ENCODE results near the gene F8A1. TPM values are rescaled to one million over a fixed set of nuclear protein-coding genes. Genes with fewer than 3 reads are reported as not detected.

F8A1 gene
- total RNA-seq, 1 experiment from 2014 or later = 6.7 TPM

Small RNA genes within 50 kb of the gene (small RNA-seq; reads per million reads assigned to genes)
- gene MIR1184-1 = not detected

Other genes with a start within 250 kb of the F8A1 start
- gene CTAG2, start 232.8 kb upstream of the F8A1 start, total RNA-seq (2014; rRNA removed; shearing (Covaris generic)) = 633 and 765 TPM in 2 replicates
- gene GAB3, start 135.3 kb upstream of the F8A1 start, total RNA-seq (2014; rRNA removed; shearing (Covaris generic)) = 6.9 and 17.5 TPM in 2 replicates
- 62.2 and 74.3 TPM in 2 replicates for gene DKC1, start 123.5 kb upstream of the F8A1 start, total RNA-seq (2014; rRNA removed; shearing (Covaris generic))
- gene MPP1, start 80.9 kb upstream of the F8A1 start, total RNA-seq (2014; rRNA removed; shearing (Covaris generic)) = 17.4 and 21.6 TPM in 2 replicates
- gene SMIM9, start 51.7 kb upstream of the F8A1 start, total RNA-seq (2014; rRNA removed; shearing (Covaris generic)) = not detected in 2 replicates
- 0.33 and 0.69 TPM in 2 replicates for gene F8, start 136.4 kb downstream of the F8A1 start, total RNA-seq (2014; rRNA removed; shearing (Covaris generic))
- 44.9 and 46.5 TPM in 2 replicates for gene FUNDC2, start 140.5 kb downstream of the F8A1 start, total RNA-seq (2014; rRNA removed; shearing (Covaris generic))
- gene CMC4, start 184.8 kb downstream of the F8A1 start, total RNA-seq (2014; rRNA removed; shearing (Covaris generic)) = 10.0 and 12.5 TPM in 2 replicates
- gene MTCP1, start 184.8 kb downstream of the F8A1 start, total RNA-seq (2014; rRNA removed; shearing (Covaris generic)) = 2.9 and 10.0 TPM in 2 replicates
- gene BRCC3, start 185.2 kb downstream of the F8A1 start, total RNA-seq (2014; rRNA removed; shearing (Covaris generic)) = 15.0 and 16.2 TPM in 2 replicates

All from HT1080 (cell line).